Measurements from ENCODE around the gene PLEKHM3.

PLEKHM3 gene

DNA sequence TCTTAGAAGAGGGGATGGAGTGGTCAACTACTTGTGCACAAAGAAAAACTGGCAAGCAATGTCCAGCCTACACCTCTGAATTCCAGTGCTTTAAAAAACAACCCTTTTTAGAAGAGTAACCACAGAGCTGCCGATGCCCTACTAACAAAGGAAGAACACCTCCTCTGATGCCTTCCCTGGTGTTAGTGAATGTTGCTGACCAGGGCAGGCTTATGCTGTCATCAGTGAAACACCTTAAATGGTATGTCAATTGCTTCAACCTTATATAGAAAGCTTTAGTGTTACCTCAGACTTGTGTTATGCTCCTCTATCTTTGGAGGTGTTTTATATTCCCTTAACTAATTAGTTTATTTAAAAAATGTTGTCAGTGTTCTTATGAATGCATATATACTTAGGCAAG lies 175.9 kb downstream of the PLEKHM3 start:
- DNase-seq, result no peak

DNA sequence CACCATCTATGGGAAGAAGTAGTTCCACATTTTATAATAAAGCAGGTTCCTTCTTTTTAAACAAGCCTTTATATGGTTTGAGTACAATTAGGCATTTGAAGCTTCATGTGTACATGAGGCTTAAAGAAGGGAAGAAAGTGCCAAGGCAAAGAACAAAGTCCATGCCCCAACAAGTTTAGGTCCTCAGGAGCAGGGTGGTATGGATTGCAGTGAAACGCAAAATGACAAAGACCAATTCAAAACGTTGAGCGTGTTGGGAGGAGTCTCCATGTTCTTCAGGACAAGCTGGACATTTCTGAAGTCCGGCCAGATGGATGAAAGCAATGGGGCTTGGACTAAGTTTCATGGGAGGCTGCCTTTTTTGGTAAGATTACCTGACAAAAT lies 176.8 kb downstream of the PLEKHM3 start:
- no peak for DNase-seq

- DNase-seq, result peak; percentile 31
Observed at GRCh38 chr2:207847807-207848544, 177.4 kb downstream of the PLEKHM3 start.

DNA sequence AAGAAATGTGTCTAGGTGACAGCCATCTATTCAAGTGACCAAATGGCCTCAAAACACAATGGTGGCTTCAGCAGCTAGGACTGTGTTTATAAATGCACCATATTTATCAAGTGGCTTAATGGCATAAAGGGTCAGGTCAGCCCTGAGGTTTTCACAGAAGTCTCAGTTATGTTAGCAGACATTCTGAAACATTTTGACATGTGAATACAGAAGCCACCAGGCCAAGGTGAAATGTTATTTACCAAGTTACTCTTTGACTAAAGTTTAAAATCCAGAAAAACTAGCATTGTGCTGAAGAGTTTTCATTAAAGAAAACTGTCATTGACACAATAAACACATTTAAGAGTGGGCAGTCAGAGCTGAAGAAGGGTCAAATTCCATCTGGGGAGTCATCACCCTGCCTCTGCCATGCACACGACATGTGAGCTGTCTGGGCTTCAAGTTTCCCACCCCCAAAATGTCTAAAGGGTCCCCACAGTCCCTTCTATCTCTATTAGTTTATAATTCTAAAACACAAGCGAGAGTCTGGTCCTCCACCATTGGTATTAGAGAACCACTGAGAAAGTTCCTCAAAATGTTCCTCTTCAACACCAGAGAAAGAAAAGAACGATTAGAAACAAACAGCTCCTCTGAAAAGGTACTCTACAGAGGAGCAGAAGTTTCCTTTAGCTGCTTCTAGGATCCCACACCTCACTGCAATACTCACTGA lies 178.1 kb downstream of the PLEKHM3 start:
- no peak for DNase-seq

GRCh38 chr2:207845202-207845864 lies 180.0 kb downstream of the PLEKHM3 start:
- DNase-seq, result no peak

DNA sequence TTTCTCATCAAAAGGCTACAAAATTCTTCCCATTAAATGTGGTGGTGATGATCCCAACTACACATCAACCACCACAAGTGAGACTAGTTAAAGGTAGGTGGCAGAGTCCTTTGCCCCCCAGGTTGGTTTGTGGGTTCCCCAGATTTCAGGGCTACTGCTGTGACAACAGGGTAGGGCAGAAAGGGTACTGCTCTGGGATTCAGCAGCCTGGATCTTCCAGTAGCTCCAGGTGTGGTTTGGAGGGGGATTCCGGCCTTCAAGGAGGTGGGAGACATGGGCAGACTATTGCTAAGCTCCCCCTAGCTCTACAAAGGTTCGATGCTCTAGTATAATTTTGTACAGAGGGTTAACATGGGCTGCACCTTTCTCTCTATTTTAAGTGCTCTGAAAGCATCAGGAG lies 180.7 kb downstream of the PLEKHM3 start:
- no peak for DNase-seq

GRCh38 chr2:207840101-207840500 lies 185.2 kb downstream of the PLEKHM3 start:
- DNase-seq, result no peak

GRCh38 chr2:207839575-207839974 lies 185.8 kb downstream of the PLEKHM3 start:
- no peak for DNase-seq

DNA sequence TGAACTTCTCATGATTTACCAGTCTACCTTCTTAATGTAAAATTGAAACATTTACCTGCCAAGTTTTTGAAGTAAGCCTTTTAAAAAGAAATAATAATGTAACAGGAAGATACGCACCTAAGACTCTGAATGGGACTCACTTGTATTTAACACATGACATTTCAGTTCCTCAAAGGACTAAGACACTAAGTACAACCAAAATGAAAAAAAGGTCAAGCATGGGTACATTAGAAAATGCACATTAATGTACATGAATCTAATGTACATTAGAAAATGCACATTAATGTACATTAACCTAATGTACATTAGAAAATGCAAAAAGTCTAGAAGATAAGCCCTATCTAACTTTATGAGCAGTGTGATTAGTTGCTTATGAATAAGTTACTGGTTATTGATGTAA lies 186.3 kb downstream of the PLEKHM3 start:
- DNase-seq, result no peak

DNA sequence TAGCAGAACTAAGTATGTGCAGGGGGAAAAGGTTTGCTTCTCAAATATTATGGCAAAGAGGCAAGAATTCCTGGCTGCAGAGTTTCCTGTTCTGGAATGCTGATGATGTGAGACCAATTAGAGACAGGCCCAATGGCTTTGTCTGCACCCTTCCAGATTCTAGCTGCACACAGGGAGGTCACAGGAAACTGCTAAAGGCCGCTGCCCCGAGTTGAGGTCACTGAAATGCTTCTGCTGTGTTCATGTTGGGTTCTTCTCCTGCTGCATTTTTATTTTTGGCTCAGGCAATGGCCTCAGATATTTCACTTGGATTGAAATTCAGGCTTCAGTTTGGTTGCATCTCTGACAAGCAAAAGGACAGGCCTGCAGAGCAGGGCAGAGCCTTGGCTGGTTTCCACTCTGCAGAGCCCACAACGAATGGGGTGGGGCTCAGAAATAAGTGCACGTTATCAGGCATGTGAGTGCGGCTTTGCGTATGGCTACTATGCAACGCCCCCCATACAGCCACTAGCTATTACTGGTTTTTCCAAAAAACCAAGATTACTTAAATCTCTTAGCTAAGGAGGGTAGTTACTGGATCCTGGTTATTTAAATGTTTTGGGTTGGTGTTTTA lies 188.7 kb downstream of the PLEKHM3 start:
- DNase-seq, result no peak

DNA sequence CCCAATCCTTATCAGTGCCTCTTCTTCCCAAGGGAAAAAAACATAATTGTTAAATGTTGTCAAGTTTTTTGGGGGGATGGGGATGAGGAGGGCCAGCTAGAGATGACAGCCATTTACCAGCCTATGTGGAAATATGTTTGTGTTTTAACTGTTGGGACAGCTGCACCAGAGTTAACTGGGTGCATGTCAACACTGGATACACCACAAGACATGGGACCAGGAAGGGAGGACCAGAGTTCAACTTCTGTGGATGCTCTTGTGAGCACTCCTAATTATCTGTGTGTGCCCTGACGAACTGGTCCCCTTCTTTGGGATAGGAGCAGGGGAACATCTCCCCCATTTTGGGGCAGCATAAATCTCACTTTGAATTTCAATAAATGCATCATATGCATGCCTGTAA lies 189.5 kb downstream of the PLEKHM3 start:
- DNase-seq, result no peak

DNA sequence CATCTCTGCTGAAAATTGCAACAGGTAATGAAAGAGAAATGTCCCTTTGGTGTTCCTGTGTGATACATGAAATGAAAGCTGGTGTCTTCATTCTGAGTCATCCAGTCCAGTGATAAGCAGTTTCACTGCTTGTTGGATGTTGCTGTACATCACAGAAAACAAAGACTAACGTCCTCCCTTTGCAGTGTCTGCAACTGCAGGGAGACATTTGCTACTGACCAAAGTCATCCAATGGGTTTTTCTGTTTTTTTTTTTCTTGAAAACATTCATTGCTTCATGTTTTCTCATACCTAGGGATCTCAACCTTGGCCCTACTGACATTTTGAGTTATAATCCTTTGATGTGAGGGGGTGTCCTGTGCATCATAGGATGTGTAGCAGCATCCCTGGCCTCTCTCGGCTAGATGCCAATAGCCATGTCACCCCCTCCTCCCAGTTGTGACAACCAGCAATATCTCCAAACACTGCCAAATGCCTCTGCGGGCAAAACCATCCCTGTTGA lies 192.0 kb downstream of the PLEKHM3 start:
- DNase-seq, result no peak

DNA sequence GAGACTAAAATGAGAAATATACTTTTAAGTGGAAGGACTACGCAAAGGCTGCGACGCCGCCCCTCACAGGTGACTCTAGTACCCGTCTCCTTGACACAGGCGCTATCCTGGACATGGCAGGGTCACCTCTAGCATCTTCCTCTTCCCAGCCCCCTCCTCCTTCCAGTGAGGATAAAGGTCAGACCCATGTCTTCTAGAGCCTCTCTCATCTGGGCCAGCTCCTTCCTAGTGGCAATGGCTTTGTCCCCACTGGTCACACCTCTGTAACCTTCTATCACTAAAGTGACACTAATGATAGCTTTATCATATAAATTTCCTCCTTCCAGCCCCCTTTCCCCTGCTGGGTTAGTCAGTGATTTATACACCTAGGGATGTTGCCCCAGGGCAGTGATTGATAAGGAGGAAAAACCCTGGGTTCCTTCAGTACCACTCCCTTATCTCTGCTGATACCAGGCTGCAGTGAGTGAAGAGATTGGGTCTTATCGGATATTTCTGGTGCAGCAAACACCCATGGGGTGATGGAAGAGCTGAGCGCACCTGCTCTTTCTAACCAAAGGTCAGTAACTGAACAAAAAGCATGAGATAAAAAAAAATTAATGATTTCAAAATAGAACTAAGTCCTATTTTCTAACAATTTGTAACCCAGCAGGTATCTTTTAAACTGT lies 193.6 kb downstream of the PLEKHM3 start:
- no peak for DNase-seq

GRCh38 chr2:207830778-207831438 lies 194.4 kb downstream of the PLEKHM3 start:
- no peak for DNase-seq

GRCh38 chr2:207828361-207829057 lies 196.8 kb downstream of the PLEKHM3 start:
- DNase-seq, result no peak

GRCh38 chr2:207825978-207826377 lies 199.3 kb downstream of the PLEKHM3 start:
- DNase-seq, result no peak

DNA sequence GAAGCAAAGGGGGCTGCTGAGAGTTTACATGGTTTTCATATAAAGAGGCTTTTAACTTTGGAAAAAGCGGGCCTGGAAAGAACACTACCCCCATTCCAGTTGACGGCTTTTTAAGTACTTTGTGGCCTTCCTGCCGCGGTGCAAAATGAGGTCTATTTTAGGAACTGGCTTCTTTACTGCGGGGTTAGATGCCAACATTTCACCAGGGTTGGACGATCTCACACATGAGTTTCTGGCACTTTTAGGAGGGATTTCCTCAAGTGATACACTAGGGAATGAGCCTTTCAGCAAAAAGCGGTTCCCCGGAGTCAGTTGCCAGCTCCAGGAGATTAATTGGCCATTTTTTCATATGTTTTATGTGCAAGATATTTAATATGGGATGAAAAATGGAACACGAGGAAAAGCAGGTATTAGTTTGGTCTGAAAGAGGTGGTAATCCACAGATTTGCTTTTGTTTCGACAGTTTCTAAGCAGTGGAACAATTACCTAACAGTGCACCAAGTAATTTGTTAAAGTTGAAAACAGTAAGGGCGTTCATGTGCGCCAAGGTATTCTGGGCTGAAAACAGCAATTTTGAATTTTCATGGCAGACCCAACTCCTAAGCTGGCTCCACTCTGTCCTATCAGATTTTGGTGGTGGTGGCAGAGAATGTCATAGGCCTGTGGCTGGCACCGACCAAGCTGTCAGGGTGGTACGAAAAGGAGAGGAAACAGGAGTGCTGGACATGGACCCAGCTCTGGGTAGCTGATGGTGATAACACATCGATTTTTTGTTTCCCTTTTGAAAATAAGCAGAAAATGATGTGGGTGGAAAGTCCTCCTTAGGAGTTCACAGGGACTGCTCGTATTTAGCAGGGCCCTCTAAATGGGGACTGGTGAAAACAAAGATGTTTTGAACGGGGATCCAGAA lies 200.0 kb downstream of the PLEKHM3 start:
- DNase-seq, result no peak

GRCh38 chr2:207823865-207824264 lies 201.5 kb downstream of the PLEKHM3 start:
- no peak for DNase-seq

DNA sequence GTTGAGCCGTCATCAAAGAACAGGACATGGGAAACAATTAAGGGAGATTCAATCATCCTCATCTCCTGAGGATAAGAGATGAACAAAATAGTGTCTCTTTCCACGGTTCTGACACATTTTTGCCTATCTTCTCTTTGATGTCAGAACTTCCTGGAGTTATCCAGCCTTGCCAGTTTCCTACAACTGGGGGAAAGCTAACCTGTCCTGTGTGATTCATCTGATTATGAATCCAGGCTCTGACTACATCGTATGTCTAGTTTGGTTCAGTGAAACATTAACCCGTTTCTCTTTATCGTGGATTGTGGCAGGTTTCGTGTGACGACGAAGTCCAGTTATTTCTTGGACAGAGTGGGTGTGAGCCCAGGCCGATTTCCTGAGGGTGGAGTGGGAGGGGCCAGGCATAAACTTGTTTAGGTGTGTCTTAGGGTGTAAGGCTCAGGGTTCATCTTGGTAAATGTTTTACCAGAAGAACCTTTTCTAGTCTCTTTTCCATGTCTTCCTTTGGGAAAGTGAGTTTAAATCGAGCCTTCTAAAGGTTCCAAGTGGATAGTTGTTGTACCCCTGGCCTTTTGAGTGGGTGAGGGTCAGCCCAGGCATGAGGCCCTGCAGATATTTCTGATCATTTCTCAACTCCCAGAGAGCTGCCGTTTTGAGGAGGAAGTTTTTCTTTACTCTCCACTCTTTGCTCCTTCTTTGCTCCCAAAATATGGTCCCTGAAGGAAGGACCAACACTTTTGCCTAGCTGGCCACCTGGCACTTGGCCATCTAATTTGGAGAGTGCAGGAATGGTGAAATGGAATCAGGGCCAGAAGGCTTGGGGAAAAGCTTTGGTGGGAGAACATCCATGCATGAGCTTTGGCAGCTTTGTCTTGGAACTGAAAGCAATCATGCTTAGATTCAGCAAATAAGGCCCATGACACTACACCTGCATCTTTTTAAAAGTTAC lies 205.2 kb downstream of the PLEKHM3 start:
- DNase-seq, result no peak
